HG02840 (cell line): Measurements from ENCODE around the gene SPPL3.

ENCODE experiments used
- ATAC-seq: cut with Tn5 transposase; IDR thresholded peaks from one replicate; pipeline ENCODE4 v1.9.1; 2021; ENCODE audit warnings: mild to moderate bottlenecking, moderate library complexity, moderate number of reproducible peaks; ENCODE audit not compliant: unreplicated experiment, low FRiP score

Gene SPPL3

GRCh38 chr12:120879718-120880300 lies 24.3 kb downstream of the SPPL3 start:
- no peak for ATAC-seq

GRCh38 chr12:120879102-120879501 lies 25.1 kb downstream of the SPPL3 start:
- no peak for ATAC-seq

- no peak for ATAC-seq
Measured at GRCh38 chr12:120874547-120875245, 29.5 kb downstream of the SPPL3 start.

- no peak for ATAC-seq
Measured at GRCh38 chr12:120873226-120873625, 30.9 kb downstream of the SPPL3 start.

GRCh38 chr12:120872487-120872886 lies 31.7 kb downstream of the SPPL3 start:
- no peak for ATAC-seq

GRCh38 chr12:120870415-120870814 lies 33.7 kb downstream of the SPPL3 start:
- no peak for ATAC-seq

- no peak for ATAC-seq
Measured at GRCh38 chr12:120869376-120869775, 34.8 kb downstream of the SPPL3 start.

GRCh38 chr12:120866108-120866507 lies 38.0 kb downstream of the SPPL3 start:
- ATAC-seq: no peak

- no peak for ATAC-seq
Measured at GRCh38 chr12:120865098-120865497, 39.1 kb downstream of the SPPL3 start.

- ATAC-seq: no peak
Measured at GRCh38 chr12:120862664-120863063, 41.5 kb downstream of the SPPL3 start.

GRCh38 chr12:120861074-120861795 lies 42.9 kb downstream of the SPPL3 start:
- ATAC-seq: no peak

GRCh38 chr12:120858306-120859088 lies 45.7 kb downstream of the SPPL3 start:
- no peak for ATAC-seq

GRCh38 chr12:120856980-120857379 lies 47.2 kb downstream of the SPPL3 start:
- no peak for ATAC-seq

GRCh38 chr12:120855823-120856588 lies 48.2 kb downstream of the SPPL3 start:
- no peak for ATAC-seq

GRCh38 chr12:120854804-120855203 lies 49.4 kb downstream of the SPPL3 start:
- no peak for ATAC-seq

GRCh38 chr12:120853188-120853587 lies 51.0 kb downstream of the SPPL3 start:
- ATAC-seq: no peak

- no peak for ATAC-seq
Measured at GRCh38 chr12:120851944-120852343, 52.2 kb downstream of the SPPL3 start.

- ATAC-seq: peak; percentile 35
Measured at GRCh38 chr12:120851444-120851843, 52.7 kb downstream of the SPPL3 start.

GRCh38 chr12:120849765-120850164 lies 54.4 kb downstream of the SPPL3 start:
- no peak for ATAC-seq

- peak; percentile 56 for ATAC-seq
Measured at GRCh38 chr12:120847814-120848213, 56.3 kb downstream of the SPPL3 start.
